Fibroblast of skin of left biceps (primary cell): Measurements from ENCODE around the gene ADPRHL1.
"Not testable (repeated sequence)": the region's sequence is repeated elsewhere in the genome, so short reads cannot be mapped to it uniquely, and the experiment has no call there.

ENCODE experiments used
- DNase-seq, 2 experiments: peaks; one replicate each; pipeline ENCODE4 v3.0.0-alpha.2; 2013; ENCODE audit warnings: low read depth in 2 of 2

ADPRHL1 gene

DNA sequence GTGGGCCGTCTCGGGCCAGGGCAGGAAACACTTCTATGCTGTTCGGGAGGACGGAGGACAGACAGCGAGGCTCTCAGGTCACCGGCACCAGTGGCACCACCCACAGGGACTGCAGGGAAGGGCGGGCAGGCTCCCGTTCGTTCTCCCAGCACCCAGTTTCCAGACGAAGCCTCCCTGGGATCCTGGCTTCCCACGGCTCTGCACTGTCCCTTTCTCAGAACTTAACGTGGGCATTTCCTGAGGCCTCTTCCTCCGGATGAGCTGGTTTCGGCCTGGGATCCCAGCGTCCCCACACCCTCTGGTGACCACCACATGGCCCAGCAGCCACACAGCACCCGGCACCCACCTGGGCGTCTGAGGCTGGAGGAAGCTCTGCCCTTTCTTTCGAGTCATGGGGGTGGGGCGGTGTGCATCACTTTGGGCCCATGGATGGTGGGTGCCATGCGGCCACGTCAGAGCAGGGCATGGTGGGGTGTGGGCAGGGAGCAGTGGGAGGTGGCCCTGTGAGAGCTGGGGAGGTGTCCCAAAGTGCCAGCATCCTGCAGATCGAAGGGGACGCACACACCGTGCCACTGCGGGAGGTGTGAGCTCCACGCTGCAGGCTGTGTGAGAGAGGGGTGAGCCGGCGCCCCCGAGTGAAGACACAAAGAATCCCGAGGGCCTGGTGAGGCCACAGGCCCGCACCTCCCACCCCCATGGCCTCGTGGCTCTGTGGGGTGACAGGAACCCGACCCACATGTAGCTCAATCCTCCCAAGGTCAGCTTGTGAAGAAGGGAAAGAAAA, 50.6 kb downstream of the ADPRHL1 start:
- DNase-seq: no peak

DNA sequence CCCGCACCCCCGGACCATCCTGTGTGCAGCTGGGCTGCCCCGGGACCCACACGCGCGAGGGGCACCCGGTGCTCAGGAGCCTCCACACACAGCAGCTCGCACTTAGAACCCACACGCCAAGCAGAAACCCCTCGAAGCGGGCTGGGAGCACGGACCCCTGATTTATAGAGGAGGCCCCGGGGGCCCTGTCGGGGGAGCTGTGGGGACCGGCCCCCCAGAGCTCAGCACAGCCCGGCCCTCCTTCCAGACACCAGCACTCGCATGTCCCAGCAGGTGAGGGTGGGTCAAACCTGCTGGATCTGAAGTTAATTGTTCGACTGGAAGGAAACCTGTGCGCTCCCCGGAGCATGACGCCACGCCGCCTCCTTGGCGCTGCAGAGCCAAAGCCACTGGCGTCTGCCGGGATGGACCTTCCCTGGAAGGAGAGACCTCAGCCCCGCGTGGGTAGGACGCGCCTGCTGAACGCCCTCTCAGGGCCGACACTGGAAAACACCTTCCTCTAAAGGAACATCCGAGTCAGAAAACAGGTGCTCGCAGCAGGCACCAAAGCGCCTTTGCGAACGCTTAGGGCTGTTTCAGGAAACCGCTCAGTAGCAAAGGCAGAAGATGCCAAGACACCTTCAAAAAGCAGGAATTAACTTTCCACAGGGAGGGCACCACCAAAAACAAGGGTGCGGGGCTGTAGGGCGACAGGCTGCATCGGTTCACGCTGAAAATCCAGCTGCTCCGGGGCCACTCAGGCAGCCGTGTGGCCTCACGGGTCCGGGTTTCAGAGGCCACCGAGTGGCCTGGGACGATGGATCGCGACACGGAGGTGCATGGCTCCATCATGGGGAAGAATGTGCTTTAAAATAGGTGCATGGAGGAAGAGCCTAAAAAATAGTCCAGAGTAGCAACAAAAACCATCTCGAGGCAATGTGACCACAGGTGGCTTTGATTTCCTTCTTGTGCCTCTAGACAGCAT, 51.6 kb downstream of the ADPRHL1 start:
- DNase-seq: no peak

DNA sequence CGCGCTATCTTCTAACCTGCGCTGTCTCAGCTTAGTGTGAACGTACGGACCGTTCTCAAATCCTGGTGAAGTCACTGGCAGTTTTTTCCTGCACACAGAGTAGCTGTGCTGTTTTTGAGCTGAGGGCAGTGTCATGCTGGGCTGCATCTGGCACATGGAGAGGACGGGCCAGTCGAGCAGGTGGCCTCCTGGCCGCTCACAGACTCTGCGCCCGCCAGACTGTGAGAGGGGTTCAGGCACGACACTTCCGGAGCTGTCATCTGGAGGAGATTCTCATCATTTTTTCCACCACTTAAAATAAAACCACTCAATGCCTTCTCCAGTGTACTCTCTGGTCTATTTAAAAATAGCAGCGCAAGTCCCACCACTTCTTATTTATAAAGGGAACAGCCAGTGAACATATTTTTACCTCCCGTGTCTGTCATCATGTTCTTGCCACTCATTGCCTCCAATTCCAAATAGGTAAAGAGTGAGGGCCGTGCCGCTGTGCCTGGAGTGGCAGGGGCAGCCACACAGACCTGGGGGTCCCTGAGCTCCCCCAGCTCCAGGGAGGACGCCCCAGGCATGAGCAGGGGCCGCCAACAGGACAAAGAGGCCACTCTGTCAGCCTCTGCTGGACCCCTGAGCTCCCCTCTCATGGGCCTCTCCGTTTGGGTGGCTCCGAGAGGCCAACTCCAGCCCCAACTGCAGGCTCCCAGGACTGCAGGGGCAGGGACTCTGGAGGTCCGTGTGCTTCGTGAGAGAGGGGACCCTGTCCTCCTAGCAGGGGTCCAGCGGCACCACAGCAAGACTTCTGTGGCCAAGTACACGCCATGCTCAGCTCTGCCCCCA, 52.5 kb downstream of the ADPRHL1 start:
- DNase-seq: no peak

DNA sequence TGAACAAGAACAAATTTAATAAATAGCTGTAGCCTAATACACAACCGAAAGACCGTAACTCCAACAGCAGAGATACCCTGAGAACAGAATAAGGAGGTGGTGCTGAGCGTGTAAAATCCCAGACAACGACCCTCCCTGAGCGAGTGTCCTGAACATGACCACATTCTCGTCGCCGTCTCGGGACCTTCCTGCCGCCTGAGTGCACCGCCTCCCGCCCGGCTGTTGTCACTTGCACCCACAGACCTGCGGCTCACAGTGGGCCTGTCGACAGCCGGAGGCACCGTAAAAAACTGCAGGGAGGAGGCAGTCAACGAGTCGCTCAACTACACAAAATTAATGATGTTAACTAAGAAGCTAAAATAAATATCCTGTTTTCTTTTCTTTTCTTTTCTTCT, 53.5 kb downstream of the ADPRHL1 start:
- DNase-seq: no peak

DNA sequence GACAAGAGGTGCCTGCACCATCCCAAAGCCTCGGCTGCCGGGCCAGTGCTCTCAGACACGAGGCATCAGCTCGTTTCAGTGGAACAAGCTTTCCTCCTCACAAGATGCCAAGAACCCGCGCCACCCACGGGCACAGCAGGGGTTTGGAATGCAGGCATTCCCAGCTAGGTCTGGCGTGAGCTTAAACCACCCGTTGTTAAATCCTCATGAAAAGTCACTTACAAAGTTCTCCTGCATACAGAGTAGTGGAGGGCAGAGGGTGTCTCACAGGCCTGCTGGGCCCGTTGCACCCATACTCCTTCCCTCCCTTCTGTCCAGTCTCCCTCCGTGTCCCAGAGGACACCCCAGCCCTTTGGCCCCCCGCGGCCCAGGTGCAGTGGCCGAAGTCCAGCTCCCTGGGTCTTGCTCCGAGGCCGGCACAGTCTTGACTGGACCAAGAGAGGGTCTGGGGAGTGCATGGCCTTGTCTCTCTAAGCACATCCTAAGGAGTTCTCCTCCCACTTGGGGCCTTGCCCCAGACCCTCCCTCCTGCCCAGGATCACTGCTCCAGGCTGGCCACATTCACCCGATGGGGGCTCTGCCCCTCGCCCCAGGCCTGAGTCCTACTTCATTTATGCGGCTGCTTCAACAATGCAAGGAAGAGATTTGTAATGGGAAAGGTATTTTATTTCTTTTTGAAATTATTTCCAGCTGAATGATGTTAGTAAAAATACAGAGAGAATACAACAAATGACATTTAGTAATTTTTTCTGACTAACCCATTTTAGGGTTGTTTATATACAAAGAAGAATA, 54.1 kb downstream of the ADPRHL1 start:
- DNase-seq: no peak

DNA sequence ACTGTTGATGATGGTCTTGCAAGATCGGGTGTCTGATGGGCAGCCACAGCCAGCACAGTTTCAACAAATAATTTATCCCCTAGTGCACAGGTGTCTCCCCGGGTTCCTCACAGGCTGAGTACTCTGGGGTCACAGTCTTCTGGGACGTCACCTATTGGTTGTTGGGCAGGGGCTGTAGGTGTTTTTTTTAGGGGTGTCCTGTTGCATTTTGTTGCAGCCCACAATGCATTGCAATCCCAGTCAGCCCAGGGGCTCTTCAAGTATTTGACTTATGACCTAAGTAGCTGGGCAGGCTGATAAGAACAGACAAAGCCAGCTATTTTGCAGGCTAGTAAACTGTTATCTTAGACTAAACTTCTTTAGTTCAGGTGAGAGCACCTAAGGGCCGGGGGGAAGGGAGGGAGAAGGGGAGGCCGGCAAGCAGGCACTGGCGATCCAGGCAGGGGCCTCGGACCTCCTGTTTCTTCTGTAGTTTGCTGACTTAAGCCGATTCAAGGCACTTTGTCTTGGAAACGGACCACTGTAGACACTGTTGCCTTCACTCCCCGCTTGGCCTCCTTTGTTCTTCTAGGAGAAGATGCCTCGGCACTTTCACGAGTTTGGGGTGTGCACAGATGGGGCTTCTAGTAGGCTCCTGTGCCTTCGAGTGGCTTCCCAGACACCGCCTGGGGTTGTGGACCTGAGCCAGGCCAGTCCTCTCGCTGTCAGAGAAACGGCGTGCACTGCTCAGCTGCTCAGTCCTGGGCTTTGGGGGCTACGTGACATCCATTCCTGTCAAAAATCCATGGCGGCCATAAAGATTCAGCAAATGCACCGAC, 55.5 kb downstream of the ADPRHL1 start:
- DNase-seq: no peak

DNA sequence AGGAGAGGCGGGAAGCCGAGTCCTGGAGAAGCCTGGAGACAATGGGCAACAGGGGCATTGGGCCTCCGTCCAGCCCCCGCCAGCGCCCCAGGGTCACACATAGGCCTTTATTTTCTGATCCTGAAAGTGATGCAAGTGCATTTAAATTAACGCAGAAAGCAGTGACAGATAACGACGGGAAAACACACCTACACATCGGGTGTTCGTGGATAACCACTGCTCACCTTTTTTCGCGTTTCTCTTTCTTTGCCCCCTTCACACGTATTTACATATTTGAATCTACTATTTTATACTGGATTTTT, 59.0 kb downstream of the ADPRHL1 start:
- DNase-seq: no peak

DNA sequence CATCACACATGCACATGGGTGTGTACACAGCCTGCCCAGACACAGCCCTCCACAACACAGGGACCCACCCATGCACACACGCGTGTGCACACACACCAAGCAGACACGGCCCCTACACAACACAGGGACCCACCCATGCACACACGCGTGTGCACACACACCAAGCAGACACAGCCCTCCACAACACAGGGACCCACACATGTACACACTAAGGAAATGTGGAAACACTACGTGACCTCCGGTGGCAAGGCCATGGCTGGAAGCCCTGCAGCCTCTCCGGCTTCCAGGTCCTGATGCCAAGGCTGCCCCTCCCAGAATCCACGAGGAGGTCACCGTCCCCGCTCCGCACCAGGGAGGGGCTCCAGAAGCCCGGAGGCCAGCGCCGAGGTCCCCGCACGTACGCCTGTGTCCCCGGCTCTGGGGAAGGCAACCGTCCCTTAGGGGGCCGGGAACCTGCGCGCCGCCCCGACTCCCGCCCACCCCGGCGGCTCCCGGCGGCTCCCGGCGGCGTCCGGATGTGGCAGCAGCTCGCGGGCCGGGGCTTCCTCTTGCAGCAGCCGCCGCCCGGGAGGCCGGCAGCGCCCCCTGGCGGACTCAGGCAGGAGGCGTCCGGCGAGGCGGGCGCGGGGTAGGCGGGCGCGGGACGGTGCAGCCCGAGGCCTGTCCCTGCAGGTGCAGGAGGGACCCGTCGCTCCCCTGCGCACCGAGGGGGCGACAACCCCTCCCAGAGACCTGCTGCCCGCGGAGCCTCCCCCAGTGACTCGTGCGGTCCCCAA, 59.5 kb downstream of the ADPRHL1 start:
- peak in 1 of 2 experiments; percentile 45 for DNase-seq

DNA sequence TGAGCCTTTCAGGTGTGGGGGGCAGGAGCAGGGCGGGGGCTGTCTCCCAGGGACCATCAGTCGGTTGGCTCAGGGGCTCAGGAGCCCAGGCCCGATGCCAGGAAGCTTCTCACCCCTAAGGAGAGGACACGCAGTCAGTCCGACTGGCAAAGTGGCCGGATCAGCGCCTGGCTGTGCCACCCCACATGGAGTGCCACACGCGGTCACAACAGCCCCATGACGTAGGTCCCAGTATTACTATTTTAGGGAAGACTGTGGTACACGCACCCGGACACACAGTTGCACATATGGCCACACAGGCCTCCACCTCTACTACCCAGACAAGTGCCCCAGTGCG, 60.1 kb downstream of the ADPRHL1 start:
- no peak for DNase-seq

DNA sequence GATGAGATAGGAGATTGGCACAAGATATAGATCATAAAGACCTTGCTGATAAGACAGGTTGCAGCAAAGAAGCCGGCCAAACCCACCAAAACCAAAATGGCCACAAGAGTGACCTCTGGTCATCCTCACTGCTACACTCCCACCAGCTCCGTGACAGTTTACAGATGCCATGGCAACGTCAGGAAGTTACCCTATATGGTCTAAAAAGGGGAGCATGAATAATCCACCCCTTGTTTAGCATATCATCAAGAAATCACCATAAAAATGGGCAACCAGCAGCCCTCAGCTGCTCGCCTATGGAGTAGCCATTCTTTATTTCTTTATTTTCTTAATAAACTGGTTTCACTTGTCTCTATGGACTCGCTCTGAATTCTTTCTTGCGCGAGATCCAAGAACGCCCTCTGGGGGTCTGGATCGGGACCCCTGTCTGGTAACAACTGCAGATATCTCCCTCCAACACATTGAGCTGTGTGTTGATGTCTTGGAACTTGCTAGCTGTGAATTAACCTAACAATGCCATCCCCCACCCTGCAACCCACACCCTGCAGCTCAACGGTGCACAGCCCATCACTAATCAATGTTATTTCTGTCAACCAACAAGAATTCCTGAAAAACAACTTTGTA, 62.3 kb downstream of the ADPRHL1 start:
- DNase-seq: no peak

DNA sequence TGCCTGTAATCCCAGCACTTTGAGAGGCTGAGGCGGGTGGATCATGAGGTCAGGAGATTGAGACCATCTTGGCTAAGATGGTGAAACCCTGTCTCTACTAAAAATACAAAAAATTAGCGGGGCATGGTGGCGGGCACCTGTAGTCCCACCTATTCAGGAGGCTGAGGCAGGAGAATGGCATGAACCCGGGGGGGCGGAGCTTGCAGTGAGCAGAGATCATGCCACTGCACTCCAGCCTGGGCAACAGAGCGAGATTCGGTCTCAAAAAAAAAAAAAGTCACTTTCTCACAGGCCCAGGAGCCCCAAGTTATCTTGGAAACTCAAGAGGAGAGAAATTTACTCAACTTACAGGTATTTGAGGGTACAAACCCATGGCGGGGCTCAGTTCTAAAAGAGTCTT, 63.7 kb downstream of the ADPRHL1 start:
- DNase-seq: not testable (repeated sequence)

DNA sequence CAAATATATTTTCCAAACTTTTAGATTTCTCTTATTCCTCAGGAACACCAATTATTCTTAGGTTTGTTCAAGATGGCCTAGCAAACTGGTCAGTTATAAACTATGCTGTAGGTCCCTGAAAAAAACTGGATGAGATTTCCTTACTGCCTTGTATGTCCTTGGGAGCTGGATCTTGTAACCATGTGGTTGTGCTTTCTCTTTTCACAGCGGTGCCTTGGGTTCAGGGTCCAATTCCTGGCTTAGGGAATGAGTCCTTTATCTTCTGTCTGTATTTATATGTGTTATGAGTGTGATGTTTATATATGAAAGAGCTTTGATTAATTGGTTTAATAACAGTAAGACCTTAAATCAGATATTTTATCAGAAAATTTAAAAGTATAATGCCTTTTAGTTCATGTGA, 65.9 kb downstream of the ADPRHL1 start:
- no peak for DNase-seq

DNA sequence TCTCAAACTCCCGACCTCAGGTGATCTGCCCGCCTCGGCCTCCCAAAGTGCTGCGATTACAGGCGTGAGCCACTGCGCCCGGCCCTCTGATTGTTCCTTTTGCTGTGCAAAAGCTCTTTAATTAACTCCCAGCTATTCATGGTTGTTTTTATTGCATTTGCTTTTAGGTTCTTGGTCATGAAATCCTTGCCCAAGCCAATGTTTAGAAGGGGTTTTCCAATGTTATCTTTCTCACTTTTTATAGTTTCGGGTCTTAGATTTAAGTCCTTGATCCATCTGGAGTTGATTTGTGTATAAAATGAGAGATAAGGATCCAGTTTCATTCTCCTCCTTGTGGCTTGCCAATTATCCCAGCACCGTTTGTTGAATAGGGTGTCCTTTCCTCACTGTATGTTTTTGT, 70.2 kb downstream of the ADPRHL1 start:
- DNase-seq: no peak

DNA sequence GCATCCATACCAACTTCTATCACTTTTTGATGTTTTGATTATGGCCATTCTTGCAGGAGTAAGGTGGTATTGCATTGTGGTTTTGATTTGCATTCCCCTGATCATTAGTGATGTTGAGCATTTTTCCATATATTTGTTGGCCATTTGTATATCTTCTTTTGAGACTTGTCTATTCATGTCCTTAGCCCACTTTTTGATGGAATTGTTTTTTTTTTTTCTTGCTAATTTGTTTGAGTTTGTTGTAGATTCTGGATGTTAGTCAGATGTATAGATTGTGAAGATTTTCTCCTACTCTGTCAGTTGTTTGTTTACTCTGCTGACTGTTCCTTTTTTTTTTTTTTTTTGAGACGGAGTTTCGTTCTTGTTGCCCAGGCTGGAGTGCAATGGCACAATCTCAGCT, 70.7 kb downstream of the ADPRHL1 start:
- not testable (repeated sequence) for DNase-seq

DNA sequence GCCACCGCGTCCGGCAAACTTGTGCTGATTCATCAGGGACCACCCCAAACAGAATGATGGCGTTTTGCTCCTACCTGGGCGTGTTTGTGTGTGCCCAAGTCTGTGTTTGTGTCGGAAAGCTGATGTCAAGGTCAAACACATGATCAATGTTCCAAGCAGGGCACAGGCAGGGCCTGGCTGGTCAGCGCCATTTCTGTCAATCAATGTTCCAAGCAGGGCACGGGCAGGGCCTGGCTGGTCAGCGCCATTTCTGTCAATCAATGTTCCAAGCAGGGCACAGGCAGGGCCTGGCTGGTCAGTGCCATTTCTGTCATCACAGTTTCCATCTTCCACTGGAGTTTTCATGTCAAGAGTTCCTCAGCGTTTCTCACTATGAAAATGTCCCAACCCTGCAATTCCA, 74.5 kb downstream of the ADPRHL1 start:
- no peak for DNase-seq

DNA sequence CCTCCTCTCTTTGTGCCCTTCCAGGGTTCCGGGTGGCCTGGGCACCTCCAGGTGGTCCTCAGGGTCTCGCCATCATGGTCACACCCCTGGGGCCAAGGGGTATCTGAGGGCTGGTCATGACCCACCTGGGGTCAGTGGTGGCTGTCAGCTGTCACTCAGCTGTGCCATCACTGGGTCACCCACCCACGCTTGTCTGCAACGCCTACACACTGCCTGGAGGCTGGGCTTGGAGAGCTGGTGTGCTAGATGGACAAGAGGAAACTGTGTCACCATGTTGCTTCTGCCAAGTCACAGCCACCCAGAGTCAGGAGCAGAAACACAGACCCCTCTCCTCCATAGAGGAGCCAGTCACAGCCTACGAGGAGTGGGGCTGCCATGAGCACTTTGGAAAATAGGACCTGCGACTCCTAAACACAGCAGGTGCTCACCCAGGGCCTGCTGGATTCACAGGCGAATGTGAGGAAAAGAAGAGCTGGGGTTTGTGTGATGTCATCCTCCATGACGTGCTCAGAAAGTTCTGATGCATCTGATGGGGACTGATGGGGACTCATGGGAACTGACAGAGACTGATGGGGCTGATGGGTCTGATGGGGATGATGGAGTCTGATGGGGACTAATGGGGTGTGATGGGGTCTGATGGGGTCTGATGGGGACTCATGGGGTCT, 78.6 kb downstream of the ADPRHL1 start:
- no peak for DNase-seq

DNA sequence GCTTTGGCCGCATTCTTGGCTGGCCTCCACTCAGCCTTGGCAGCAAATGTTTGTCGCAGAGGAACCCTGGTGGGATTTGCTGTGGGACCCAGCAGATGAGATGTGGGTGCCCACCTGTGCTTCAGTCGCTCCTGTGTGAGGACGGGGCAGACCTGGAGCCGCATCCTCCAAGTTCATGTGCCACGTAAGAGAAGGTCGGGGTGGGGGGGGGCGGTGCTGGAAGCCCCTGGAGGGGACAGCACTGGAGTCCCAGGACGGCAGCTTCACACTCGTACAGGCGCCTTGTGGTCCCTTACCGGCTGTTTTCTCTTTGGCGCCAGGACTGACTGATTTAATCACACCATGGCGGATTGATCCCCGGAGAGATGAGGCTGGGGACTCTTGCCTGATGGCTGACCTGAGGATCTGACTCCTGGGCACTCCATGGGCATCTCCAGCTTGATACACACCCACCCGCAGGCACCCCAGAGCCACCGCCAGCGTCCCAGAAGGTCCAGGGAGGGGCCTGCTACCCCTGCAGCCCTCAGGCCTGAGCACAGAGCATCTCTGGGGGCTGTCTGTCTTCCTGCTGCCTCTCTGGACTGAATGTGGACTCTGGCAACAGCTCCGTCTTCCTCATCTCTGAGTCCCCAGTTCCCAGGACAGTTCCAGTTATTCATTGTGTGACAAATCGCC, 79.3 kb downstream of the ADPRHL1 start:
- no peak for DNase-seq

DNA sequence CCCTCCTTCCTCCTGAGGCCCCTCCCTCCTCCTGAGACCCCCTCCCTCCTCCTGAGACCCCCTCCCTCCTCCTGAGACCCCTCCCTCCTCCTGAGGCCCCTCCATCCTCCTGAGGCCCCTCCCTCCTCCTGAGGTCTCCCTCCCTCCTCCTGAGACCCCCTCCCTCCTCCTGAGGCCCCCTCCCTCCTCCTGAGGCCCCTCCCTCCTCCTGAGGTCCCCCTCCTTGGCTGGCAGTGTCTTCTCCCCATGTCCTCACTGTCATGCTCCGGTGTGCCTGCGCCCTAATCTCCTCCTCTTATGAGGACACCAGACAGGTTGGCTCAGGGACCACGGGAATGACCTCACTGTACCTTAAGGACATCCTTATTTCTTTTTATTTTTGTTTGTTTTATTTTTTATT, 81.6 kb downstream of the ADPRHL1 start:
- not testable (repeated sequence) for DNase-seq
